ENCODE data around the gene HSPA2. TPM values are rescaled to one million over a fixed set of nuclear protein-coding genes. Genes with fewer than 3 reads are reported as not detected.

HSPA2 gene
- total RNA-seq, 1 experiment from 2014 or later: 30.2 TPM

- TF ChIP-seq ZNF317 (CRISPR knock-in tag; IDR thresholded peaks at IDR 0.05; ENCODE audit: borderline replicate concordance, low read depth) (no peak), ESRRA (CRISPR knock-in tag; IDR thresholded peaks at IDR 0.05; ENCODE audit: borderline replicate concordance) (no peak), FOXP1 (CRISPR knock-in tag; IDR thresholded peaks at IDR 0.05; ENCODE audit: borderline replicate concordance) (no peak), FOXP4 (CRISPR knock-in tag; IDR thresholded peaks at IDR 0.05) (no peak)
Measured at GRCh38 chr14:64522591-64523355, 17.8 kb upstream of the HSPA2 start (continued).

GRCh38 chr14:64525354-64525753 is 15.2 kb upstream of the HSPA2 start:
- Mint-ChIP-seq H3K36me3 (no peaks in the 10 kb centered on the region), H3K4me1 (no peaks in the 10 kb centered on the region), H3K27me3 (ENCODE audit: low read depth) (no peaks in the 10 kb centered on the region), H3K27ac (no peak overlapping the region), H3K4me3 (no peak overlapping the region), H3K9me3 (no peaks in the 10 kb centered on the region)
- CTCF ChIA-PET: interaction anchor here (1.0 kb wide), 1 partner anchor 14 kb away, joined by 3 read pairs; no protein-coding TSS in a partner anchor
- DNase-seq (ENCODE audit: low spot score): no peak
- no peak for ATAC-seq
- TF ChIP-seq ZNF263 (CRISPR knock-in tag; IDR thresholded peaks at IDR 0.05; ENCODE audit: low read depth): no peak
- no peak for TF ChIP-seq SMAD3 (CRISPR knock-in tag; IDR thresholded peaks at IDR 0.05; ENCODE audit: borderline replicate concordance)
- no peak for TF ChIP-seq JUN (CRISPR knock-in tag; IDR thresholded peaks at IDR 0.05)
- TF ChIP-seq CBFB (CRISPR knock-in tag; IDR thresholded peaks at IDR 0.05; ENCODE audit: low read depth): no peak
- no peak for TF ChIP-seq GRHL2 (CRISPR knock-in tag; IDR thresholded peaks at IDR 0.05; ENCODE audit: insufficient replicate concordance, severe bottlenecking)
- TF ChIP-seq SOX15 (CRISPR knock-in tag; IDR thresholded peaks at IDR 0.05): no peak
- no peak for TF ChIP-seq E2F4 (CRISPR knock-in tag; IDR thresholded peaks at IDR 0.05; ENCODE audit: borderline replicate concordance, low read depth)
- no peak for TF ChIP-seq SP1 (CRISPR knock-in tag; conservative IDR thresholded peaks at IDR 0.05)
- no peak for TF ChIP-seq OVOL2 (CRISPR knock-in tag; IDR thresholded peaks at IDR 0.05; ENCODE audit: borderline replicate concordance)
- TF ChIP-seq ZNF423 (CRISPR knock-in tag; IDR thresholded peaks at IDR 0.05): no peak
- TF ChIP-seq NFYB (CRISPR knock-in tag; conservative IDR thresholded peaks at IDR 0.05; ENCODE audit: low read depth): no peak
- TF ChIP-seq CDX4 (CRISPR knock-in tag; IDR thresholded peaks at IDR 0.05; ENCODE audit: borderline replicate concordance): no peak
- TF ChIP-seq NFE2L1 (CRISPR knock-in tag; IDR thresholded peaks at IDR 0.05): no peak
- TF ChIP-seq NR2C2 (CRISPR knock-in tag; IDR thresholded peaks at IDR 0.05): no peak
- TF ChIP-seq ZNF138 (CRISPR knock-in tag; conservative IDR thresholded peaks at IDR 0.05): no peak
- POLR2A ChIA-PET: no interaction called here

GRCh38 chr14:64531567-64531966 is 9.0 kb upstream of the HSPA2 start:
- ChIA-PET POLR2A (no interaction called here), CTCF (no interaction called here)
- no peak for DNase-seq (ENCODE audit: low spot score)
- Mint-ChIP-seq H3K4me1 (no peaks in the 10 kb centered on the region), H3K36me3 (no peaks in the 10 kb centered on the region), H3K27me3 (ENCODE audit: low read depth) (no peaks in the 10 kb centered on the region), H3K27ac (peak overlapping the region; percentile 1; the same call in 1 of the 2 replicates), H3K4me3 (no peak overlapping the region), H3K9me3 (no peaks in the 10 kb centered on the region)
- no peak for ATAC-seq
- TF ChIP-seq CBFB (CRISPR knock-in tag; IDR thresholded peaks at IDR 0.05; ENCODE audit: low read depth) (no peak), GABPB1 (CRISPR knock-in tag; IDR thresholded peaks at IDR 0.05) (no peak), CDX4 (CRISPR knock-in tag; IDR thresholded peaks at IDR 0.05; ENCODE audit: borderline replicate concordance) (no peak), USF2 (CRISPR knock-in tag; IDR thresholded peaks at IDR 0.05) (no peak), SMAD4 (CRISPR knock-in tag; IDR thresholded peaks at IDR 0.05) (no peak), ESRRA (CRISPR knock-in tag; IDR thresholded peaks at IDR 0.05; ENCODE audit: borderline replicate concordance) (no peak), ZNF281 (CRISPR knock-in tag; IDR thresholded peaks at IDR 0.05) (no peak), IRF1 (CRISPR knock-in tag; IDR thresholded peaks at IDR 0.05) (no peak), MYBL2 (CRISPR knock-in tag; IDR thresholded peaks at IDR 0.05) (no peak)
